Measurements from ENCODE around the gene EPHA3.

EPHA3 gene

GRCh38 chr3:89474333-89475130 is 367.1 kb downstream of the EPHA3 start:
- no peak for DNase-seq

- no peak for DNase-seq
Observed at GRCh38 chr3:89488800-89489580, 381.6 kb downstream of the EPHA3 start.

GRCh38 chr3:89490129-89490528 is 382.7 kb downstream of the EPHA3 start:
- DNase-seq = no peak

- DNase-seq = no peak
Observed at GRCh38 chr3:89494734-89495133, 387.3 kb downstream of the EPHA3 start.

- no peak for DNase-seq
Observed at GRCh38 chr3:89503891-89504391, 396.5 kb downstream of the EPHA3 start.

- DNase-seq = no peak
Observed at GRCh38 chr3:89504432-89504831, 397.0 kb downstream of the EPHA3 start.

- DNase-seq = no peak
Observed at GRCh38 chr3:89506462-89507103, 399.2 kb downstream of the EPHA3 start.

GRCh38 chr3:89521328-89521727 is 413.9 kb downstream of the EPHA3 start:
- DNase-seq = no peak

- DNase-seq = no peak
Observed at GRCh38 chr3:89522155-89522554, 414.7 kb downstream of the EPHA3 start.

- DNase-seq = no peak
Observed at GRCh38 chr3:89525609-89526008, 418.2 kb downstream of the EPHA3 start.

- DNase-seq = no peak
Observed at GRCh38 chr3:89527736-89528305, 420.4 kb downstream of the EPHA3 start.

Data from activated T-cell treated with anti-CD3 and anti-CD28 coated beads, Interleukin-2, amount 50 U/mL, for 1 hour (primary cell).